Right atrium auricular region (tissue), 2 donors: Measurements from ENCODE around the gene LINC01488. TPM values are rescaled to one million over a fixed set of nuclear protein-coding genes. Genes with fewer than 3 reads are reported as not detected.

Experiments
- DNase-seq: peaks from one replicate; pipeline ENCODE4 v3.0.0-alpha.2; 2019; ENCODE audit warnings: low spot score
- H3K27ac ChIP-seq, 2 donors: fragments of 200-600 bp; sonication (generic); 1 replicate in 1 of 2; 2 replicates in 1 of 2; pipeline ENCODE4 v1.5.1; 2016 to 2019
- H3K27me3 ChIP-seq, 2 donors: fragments of 200-600 bp; sonication (generic); one replicate each; pipeline versions ENCODE4 v1.5.1 to v1.6.0; 2017 to 2019
- H3K36me3 ChIP-seq: fragments of 200-600 bp; sonication (generic); one replicate; pipeline ENCODE4 v1.5.1; 2016
- H3K4me1 ChIP-seq, 2 donors: fragments of 200-600 bp; sonication (generic); one replicate each; pipeline versions ENCODE4 v1.5.1 to v1.6.0; 2017 to 2019
- H3K4me3 ChIP-seq, 2 donors: fragments of 200-600 bp; sonication (generic); 1 replicate in 1 of 2; 2 replicates in 1 of 2; pipeline ENCODE4 v1.5.1; 2017 to 2019; ENCODE audit warnings: mild to moderate bottlenecking in 1 of 2, moderate library complexity in 1 of 2
- H3K9me3 ChIP-seq, 2 donors: fragments of 200-600 bp; sonication (generic); one replicate each; pipeline ENCODE4 v1.5.1; 2019
- CTCF ChIP-seq, 2 donors: fragments of 200-600 bp; sonication (generic); IDR thresholded peaks; one replicate each; pipeline ENCODE4 v1.5.1; 2019; ENCODE audit warnings: antibody characterized with exemption in 2 of 2
- total RNA-seq, 2 donors: library from RNA; depleted of rRNA; stranded (reverse); fragments of >200 nt; gene quantifications; one replicate each; pipeline ENCODE4 v1.1.0, GENCODE V29; 2016

LINC01488 gene
- total RNA-seq, 2 donors from 2014 or later = not detected

GRCh38 chr11:69439651-69440464, 41.6 kb upstream of the LINC01488 start:
- Histone ChIP-seq H3K27ac (no peak overlapping the region), H3K27me3 (no peaks in the 10 kb centered on the region), H3K4me1 (peaks cover 0 to 27% of the 10 kb centered on the region in 2 donors), H3K4me3 (no peak overlapping the region), H3K36me3 (no peaks in the 10 kb centered on the region), H3K9me3 (no peaks in the 10 kb centered on the region)
- DNase-seq = no peak
- TF ChIP-seq CTCF (IDR thresholded peaks at IDR 0.05) = no peak

- no peak for TF ChIP-seq CTCF (IDR thresholded peaks at IDR 0.05)
- no peak overlapping the region for H3K27ac ChIP-seq
- DNase-seq = no peak
- no peaks in the 10 kb centered on the region for H3K9me3 ChIP-seq
- H3K27me3 ChIP-seq = no peaks in the 10 kb centered on the region
- H3K4me3 ChIP-seq = no peak overlapping the region
- H3K36me3 ChIP-seq = no peaks in the 10 kb centered on the region
- H3K4me1 ChIP-seq = peaks cover 0 to 35% of the 10 kb centered on the region in 2 donors
These were observed 40.6 kb upstream of the LINC01488 start for GRCh38 chr11:69440876-69441275.

- TF ChIP-seq CTCF (IDR thresholded peaks at IDR 0.05) = no peak
These were observed 39.3 kb upstream of the LINC01488 start for GRCh38 chr11:69442012-69442806.

GRCh38 chr11:69442807-69443137, 38.7 kb upstream of the LINC01488 start:
- H3K36me3 ChIP-seq = no peaks in the 10 kb centered on the region
- H3K4me1 ChIP-seq = peaks cover 0 to 35% of the 10 kb centered on the region in 2 donors
- no peaks in the 10 kb centered on the region for H3K9me3 ChIP-seq
- DNase-seq = no peak
- H3K27ac ChIP-seq = peak overlapping the region; percentile 77 to 89
- no peak for TF ChIP-seq CTCF (IDR thresholded peaks at IDR 0.05)
- H3K4me3 ChIP-seq = no peak overlapping the region
- no peaks in the 10 kb centered on the region for H3K27me3 ChIP-seq

More at GRCh38 chr11:69442012-69442806, 39.3 kb upstream of the LINC01488 start:
- Histone ChIP-seq H3K27ac (peak overlapping the region; percentile 77 to 89), H3K4me3 (no peak overlapping the region), H3K4me1 (peaks cover 0 to 35% of the 10 kb centered on the region in 2 donors), H3K9me3 (no peaks in the 10 kb centered on the region), H3K27me3 (no peaks in the 10 kb centered on the region), H3K36me3 (no peaks in the 10 kb centered on the region)
- DNase-seq = no peak

- TF ChIP-seq CTCF (IDR thresholded peaks at IDR 0.05) = no peak
- DNase-seq = peak; percentile 94
These were observed 38.1 kb upstream of the LINC01488 start for GRCh38 chr11:69443138-69443967.

More at GRCh38 chr11:69443138-69443967, 38.1 kb upstream of the LINC01488 start:
- Histone ChIP-seq H3K4me1 (peaks cover 0 to 37% of the 10 kb centered on the region in 2 donors), H3K27me3 (no peaks in the 10 kb centered on the region), H3K9me3 (no peaks in the 10 kb centered on the region), H3K4me3 (peak overlapping the region; percentile 32 to 48), H3K27ac (peak overlapping the region; percentile 77 to 89), H3K36me3 (no peaks in the 10 kb centered on the region)
